Sigmoid colon (tissue), 4 donors: ENCODE data around the gene RUSF1.

Experiments used
- CTCF ChIP-seq, 4 experiments: fragments of 450-650 bp in 3 of 4; fragments of 200-600 bp in 1 of 4; IDR thresholded peaks; one replicate each; pipeline ENCODE4 v1.5.1; 2016 to 2019; ENCODE audit warnings: antibody characterized with exemption in 4 of 4, mild to moderate bottlenecking in 3 of 4, moderate library complexity in 2 of 4
- EP300 ChIP-seq, 4 donors: sonication (generic); formaldehyde crosslinking; IDR thresholded peaks; one replicate each; pipeline ENCODE4 v1.6.1; 2017; ENCODE audit warnings: antibody characterized with exemption in 4 of 4
- POLR2A ChIP-seq, 2 donors: fragments of 450-650 bp; IDR thresholded peaks; one replicate each; pipeline ENCODE4 v1.6.1; 2016; ENCODE audit warnings: antibody characterized with exemption in 2 of 2, mild to moderate bottlenecking in 2 of 2, moderate library complexity in 2 of 2
- POLR2AphosphoS5 ChIP-seq, 4 donors: sonication (generic); formaldehyde crosslinking; IDR thresholded peaks; one replicate each; pipeline ENCODE4 v1.6.1; 2017; ENCODE audit warnings: antibody characterized with exemption in 4 of 4

GRCh38 chr16:31493506-31494125, 14.6 kb downstream of the RUSF1 start:
- TF ChIP-seq CTCF (IDR thresholded peaks at IDR 0.05): no peak
- TF ChIP-seq EP300 (IDR thresholded peaks at IDR 0.05): no peak
- no peak for TF ChIP-seq POLR2AphosphoS5 (IDR thresholded peaks at IDR 0.05)
- TF ChIP-seq POLR2A (IDR thresholded peaks at IDR 0.05): no peak
